WTC11 (cell line): Measurements from ENCODE around the gene OTOA.

Source experiments
- FOXJ3 ChIP-seq: sonication (generic); formaldehyde crosslinking; IDR thresholded peaks from 2 replicates; pipeline ENCODE4 v1.9.0; 2021; ENCODE audit warnings: missing genetic modification reagents, mild to moderate bottlenecking, borderline replicate concordance
- NFATC4 ChIP-seq: fragments of 250-450 bp; sonication (Bioruptor Pico); IDR thresholded peaks from 2 replicates; pipeline ENCODE4 v1.9.0; 2021; ENCODE audit warnings: mild to moderate bottlenecking
- NFE2L1 ChIP-seq: sonication (generic); formaldehyde crosslinking; IDR thresholded peaks from 2 replicates; pipeline ENCODE4 v1.8.1; 2023; ENCODE audit warnings: missing genetic modification reagents
- NFYB ChIP-seq: sonication (generic); formaldehyde crosslinking; conservative IDR thresholded peaks from 2 replicates; pipeline ENCODE4 v1.8.0; 2022; ENCODE audit warnings: low read depth, missing genetic modification reagents
- TEAD1 ChIP-seq: sonication (generic); formaldehyde crosslinking; IDR thresholded peaks from 2 replicates; pipeline ENCODE4 v1.8.0; 2022; ENCODE audit warnings: mild to moderate bottlenecking, missing genetic modification reagents
- ZNF396 ChIP-seq: fragments of 250-450 bp; sonication (Bioruptor Pico); IDR thresholded peaks from 2 replicates; pipeline ENCODE4 v1.8.0; 2021; ENCODE audit warnings: mild to moderate bottlenecking, moderate library complexity, borderline replicate concordance
- TF ChIP-seq, protein P1 (sequence below): fragments of 200-600 bp; IDR thresholded peaks from 2 replicates; pipeline ENCODE4 v1.8.0; 2022; ENCODE audit warnings: antibody characterized with exemption

DNA sequence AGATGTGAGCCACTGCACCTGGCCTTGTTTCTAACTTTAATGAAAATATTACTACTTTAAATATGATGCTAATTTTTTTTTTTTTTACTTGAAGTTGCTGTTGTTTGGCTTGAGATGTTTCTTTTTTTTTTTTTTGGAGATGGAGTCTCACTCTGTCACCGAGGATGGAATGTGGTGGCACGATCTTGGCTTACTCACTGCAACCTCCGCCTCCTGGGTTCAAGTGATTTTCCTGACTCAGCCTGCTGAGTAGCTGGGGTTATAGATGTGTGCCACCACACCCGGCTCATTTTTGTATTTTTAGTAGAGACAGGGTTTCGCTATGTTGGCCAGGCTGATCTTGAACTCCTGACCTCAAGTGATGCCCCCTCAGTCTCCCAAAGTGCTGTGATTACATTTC, 35.0 kb upstream of the OTOA start:
- TF ChIP-seq, protein P1, sequence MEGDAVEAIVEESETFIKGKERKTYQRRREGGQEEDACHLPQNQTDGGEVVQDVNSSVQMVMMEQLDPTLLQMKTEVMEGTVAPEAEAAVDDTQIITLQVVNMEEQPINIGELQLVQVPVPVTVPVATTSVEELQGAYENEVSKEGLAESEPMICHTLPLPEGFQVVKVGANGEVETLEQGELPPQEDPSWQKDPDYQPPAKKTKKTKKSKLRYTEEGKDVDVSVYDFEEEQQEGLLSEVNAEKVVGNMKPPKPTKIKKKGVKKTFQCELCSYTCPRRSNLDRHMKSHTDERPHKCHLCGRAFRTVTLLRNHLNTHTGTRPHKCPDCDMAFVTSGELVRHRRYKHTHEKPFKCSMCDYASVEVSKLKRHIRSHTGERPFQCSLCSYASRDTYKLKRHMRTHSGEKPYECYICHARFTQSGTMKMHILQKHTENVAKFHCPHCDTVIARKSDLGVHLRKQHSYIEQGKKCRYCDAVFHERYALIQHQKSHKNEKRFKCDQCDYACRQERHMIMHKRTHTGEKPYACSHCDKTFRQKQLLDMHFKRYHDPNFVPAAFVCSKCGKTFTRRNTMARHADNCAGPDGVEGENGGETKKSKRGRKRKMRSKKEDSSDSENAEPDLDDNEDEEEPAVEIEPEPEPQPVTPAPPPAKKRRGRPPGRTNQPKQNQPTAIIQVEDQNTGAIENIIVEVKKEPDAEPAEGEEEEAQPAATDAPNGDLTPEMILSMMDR: no peak
- TF ChIP-seq NFYB (CRISPR knock-in tag): no peak
- TF ChIP-seq TEAD1 (CRISPR knock-in tag): no peak
- TF ChIP-seq ZNF396 (CRISPR knock-in tag): no peak
- no peak for TF ChIP-seq NFE2L1 (CRISPR knock-in tag)
- no peak for TF ChIP-seq FOXJ3 (CRISPR knock-in tag)
- TF ChIP-seq NFATC4 (CRISPR knock-in tag): no peak
